Endothelial cell of umbilical vein (primary cell): ENCODE results near the gene CARD19. TPM values are rescaled to one million over a fixed set of nuclear protein-coding genes. Genes with fewer than 3 reads are reported as not detected.

Source experiments
- BruUV-seq: library from RNA; stranded (reverse); fragments of 400-500 nt; replicated peaks from 2 replicates; lab custom pipeline; 2021; lab: Mats Ljungman, UMichigan
- CTCF ChIA-PET: fragments of 300-600, 350-600 bp; sonication (Branson Sonifier 250); formaldehyde crosslinking; loops from one replicate; lab custom pipeline; 2021; ENCODE audit warnings: antibody characterized with exemption, inconsistent platforms; lab: Charles Lee
- POLR2A ChIA-PET: fragments of 300-600, 350-600 bp; sonication (Branson Sonifier 250); formaldehyde crosslinking; loops from one replicate; lab custom pipeline; 2021; ENCODE audit warnings: antibody characterized with exemption, inconsistent platforms; lab: Charles Lee
- DNase-seq: peaks from one replicate; pipeline ENCODE4 v3.0.0-alpha.2; 2011; ENCODE audit warnings: low read depth, low spot score
- FAIRE-seq: peaks from 2 replicates; lab custom pipeline; 2011; peaks lifted over from hg19 to GRCh38; lab: Jason Lieb, UNC
- H2AFZ ChIP-seq: 2 replicates; pipeline ENCODE4 v1.6.0; 2012; ENCODE audit warnings: low read depth, low read length, control low read depth, inconsistent platforms
- H3K27ac ChIP-seq: 2 replicates; pipeline ENCODE4 v1.5.1; 2011; ENCODE audit warnings: low read depth, mild to moderate bottlenecking, control low read depth, low read length, moderate library complexity; ENCODE audit not compliant: insufficient read depth
- H3K27me3 ChIP-seq, 2 experiments: 2 replicates each; pipeline versions ENCODE4 v1.6.0 to v1.6.1; 2011; ENCODE audit warnings: low read length in 2 of 2, mixed read lengths in 1 of 2; ENCODE audit not compliant: control insufficient read depth in 2 of 2, insufficient read depth in 2 of 2
- H3K36me3 ChIP-seq, 2 experiments: 2 replicates in 1 of 2; 3 replicates in 1 of 2; pipeline ENCODE4 v1.5.1; 2011; ENCODE audit warnings: low read length in 2 of 2, mild to moderate bottlenecking in 1 of 2, moderate library complexity in 1 of 2; ENCODE audit not compliant: control insufficient read depth in 2 of 2, insufficient read depth in 2 of 2; ENCODE audit errors: extremely low read depth in 1 of 2
- H3K4me1 ChIP-seq: 3 replicates; pipeline ENCODE4 v1.5.1; 2011; ENCODE audit warnings: mild to moderate bottlenecking, low read length; ENCODE audit not compliant: control insufficient read depth, insufficient read depth; ENCODE audit errors: extremely low read depth
- H3K4me2 ChIP-seq: 2 replicates; pipeline ENCODE4 v1.6.1; 2011; ENCODE audit warnings: low read length, control low read depth, mixed read lengths; ENCODE audit not compliant: insufficient read depth
- H3K4me3 ChIP-seq, 3 experiments: fragments of 200-600 bp in 1 of 3; sonication (generic), shearing (Covaris generic) in 1 of 3; replicated peaks in 1 of 3; 2 replicates each; pipeline ENCODE4 v1.5.1; 2011 to 2016; ENCODE audit warnings: control low read depth in 3 of 3, low read length in 3 of 3, mild to moderate bottlenecking in 2 of 3, inconsistent platforms in 1 of 3, low read depth in 1 of 3, moderate library complexity in 1 of 3; ENCODE audit not compliant: insufficient read depth in 1 of 3
- H3K79me2 ChIP-seq: 2 replicates; pipeline ENCODE4 v1.6.0; 2012; ENCODE audit warnings: low read length, inconsistent platforms; ENCODE audit not compliant: control insufficient read depth, insufficient read depth
- H3K9ac ChIP-seq: replicated peaks from 2 replicates; pipeline ENCODE3; 2011; ENCODE audit warnings: low read length, control low read depth; ENCODE audit not compliant: insufficient read depth; ENCODE audit errors: extremely low read depth
- H3K9me1 ChIP-seq: replicated peaks from 3 replicates; pipeline ENCODE4 v1.6.0; 2011; ENCODE audit warnings: mild to moderate bottlenecking, low read length; ENCODE audit not compliant: control insufficient read depth, insufficient read depth; ENCODE audit errors: extremely low read depth
- H3K9me3 ChIP-seq: replicated peaks from 2 replicates; pipeline ENCODE4 v1.5.1; 2012; ENCODE audit warnings: low read length, inconsistent platforms; ENCODE audit not compliant: control insufficient read depth, insufficient read depth
- H4K20me1 ChIP-seq: replicated peaks from 2 replicates; pipeline ENCODE3; 2011; ENCODE audit warnings: mild to moderate bottlenecking, low read length; ENCODE audit not compliant: control insufficient read depth, insufficient read depth; ENCODE audit errors: extremely low read depth
- EZH2 ChIP-seq: IDR thresholded peaks from 2 replicates; pipeline ENCODE4 v1.6.1; 2012; ENCODE audit warnings: borderline replicate concordance, low read depth, mild to moderate bottlenecking, moderate library complexity, low read length, inconsistent platforms; ENCODE audit not compliant: severe bottlenecking
- FOS ChIP-seq: IDR thresholded peaks from 2 replicates; pipeline ENCODE4 v1.6.1; 2011; ENCODE audit warnings: mild to moderate bottlenecking, low read length, moderate library complexity, borderline replicate concordance; ENCODE audit not compliant: insufficient read depth
- GATA2 ChIP-seq: IDR thresholded peaks from 2 replicates; pipeline ENCODE4 v1.7.0; 2011; ENCODE audit warnings: low read depth, mild to moderate bottlenecking, moderate library complexity, mixed read lengths, low read length; ENCODE audit not compliant: insufficient read length, insufficient read depth
- JUN ChIP-seq: IDR thresholded peaks from 2 replicates; pipeline ENCODE4 v1.6.1; 2011; ENCODE audit warnings: borderline replicate concordance, low read depth; ENCODE audit not compliant: insufficient read length, insufficient read depth
- MAX ChIP-seq: IDR thresholded peaks from 2 replicates; pipeline ENCODE4 v1.6.1; 2011; ENCODE audit not compliant: insufficient read depth, insufficient read length
- MYC ChIP-seq: IDR thresholded peaks from one replicate; pipeline ENCODE4 v1.6.1; 2011; ENCODE audit warnings: mild to moderate bottlenecking, low read depth, low read length
- POLR2A ChIP-seq: IDR thresholded peaks from 2 replicates; pipeline ENCODE4 v1.6.1; 2012; ENCODE audit warnings: low read depth, mild to moderate bottlenecking, control low read depth, low read length
- POLR2AphosphoS5 ChIP-seq: IDR thresholded peaks from 2 replicates; pipeline ENCODE4 v1.6.1; 2012; ENCODE audit warnings: low read depth, mild to moderate bottlenecking, control low read depth, low read length, moderate library complexity; ENCODE audit not compliant: insufficient read depth
- dilution Hi-C: fragments of 300-500 bp; cut with MboI; formaldehyde crosslinking; loops from one replicate; pipeline ENCODE4 v1.15.0; 2019; ENCODE audit warnings: low sequenced_read_pairs; ENCODE audit not compliant: extremely low pct_ligation_motif_present
- intact Hi-C: fragments of 100-400 bp; cut with micrococcal nuclease; formaldehyde crosslinking; loops from one replicate; pipeline ENCODE4 v1.10.0; 2022
- polyA plus RNA-seq, 4 experiments: library from polyadenylated mRNA; depleted of rRNA in 3 of 4; stranded (reverse) in 3 of 4; unstranded in 1 of 4; fragments of >200 nt; gene quantifications; 2 replicates each; pipeline versions ENCODE4 v1.2.1 to v1.2.3, GENCODE V29; 2011 to 2012; ENCODE audit warnings: missing spikeins in 1 of 4
- total RNA-seq: library from RNA; stranded (reverse); gene quantifications from 2 replicates; pipeline ENCODE4 v1.2.3, GENCODE V29; 2021

Gene CARD19
- total and polyA plus RNA-seq, 2 donors (not counting 3 experiments of a cell fraction or from before 2014, with no cell fraction given) = 45.7 to 148 TPM

DNA sequence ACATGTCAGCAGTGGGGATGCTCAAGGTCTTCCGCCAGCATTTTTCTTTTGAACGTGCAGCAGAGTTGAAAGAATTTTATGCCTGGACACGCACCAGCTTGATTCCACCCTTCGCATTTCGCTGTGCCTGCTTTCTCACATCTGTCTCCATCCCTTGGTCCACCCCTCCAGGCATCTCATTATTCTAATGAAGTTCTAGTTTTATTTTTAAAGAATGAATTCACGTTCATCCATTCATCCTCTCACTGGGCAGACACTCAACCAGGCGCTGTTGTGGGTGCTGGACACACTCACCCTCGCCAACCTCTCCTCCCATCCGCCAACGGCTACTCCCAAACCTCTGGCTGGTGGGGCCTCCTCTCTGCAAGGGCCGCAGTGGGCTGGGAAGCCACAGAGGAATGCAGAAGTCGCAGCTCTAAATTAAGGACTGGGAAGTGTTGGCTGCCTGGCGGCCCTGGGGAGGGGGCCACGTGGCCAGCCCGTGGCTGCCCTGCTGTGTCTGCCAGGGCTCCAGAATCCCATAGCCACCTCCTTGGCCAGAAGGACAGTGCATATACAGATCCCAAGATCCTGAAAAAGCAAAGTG, 30.8 kb upstream of the CARD19 start:
- no TSS peak for BruUV-seq
- DNase-seq (no peak), FAIRE-seq (no peak)
- ChIA-PET CTCF (interaction anchor here (1.7 kb wide), 1 partner anchor 16 kb away, joined by 5 read pairs; no protein-coding TSS in a partner anchor), POLR2A (no interaction called here)
- peaks cover 0 to 3% of the 10 kb centered on the region in 2 experiments for H3K27me3 ChIP-seq
- no peaks in the 10 kb centered on the region for H3K36me3 ChIP-seq
- no peak overlapping the region for H3K9ac ChIP-seq
- H3K4me2 ChIP-seq = no peak overlapping the region
- H3K79me2 ChIP-seq = no peaks in the 10 kb centered on the region
- intact Hi-C loops (no loop called here), dilution Hi-C loops (no loop called here)
- no peaks in the 10 kb centered on the region for H3K9me3 ChIP-seq
- H3K4me3 ChIP-seq = no peak overlapping the region
- no peaks in the 10 kb centered on the region for H3K4me1 ChIP-seq
- no peaks in the 10 kb centered on the region for H4K20me1 ChIP-seq
- no peaks in the 10 kb centered on the region for H3K9me1 ChIP-seq
- TF ChIP-seq POLR2AphosphoS5 (no peak), POLR2A (no peak), MAX (no peak), MYC (no peak)
- H2AFZ ChIP-seq = no peak overlapping the region
- no peak overlapping the region for H3K27ac ChIP-seq

GRCh38 chr9:93066978-93067603, 28.9 kb upstream of the CARD19 start:
- BruUV-seq = no TSS peak
- no peak for TF ChIP-seq EZH2
- no peak for TF ChIP-seq POLR2A
- no peak for TF ChIP-seq JUN
- no peak for TF ChIP-seq GATA2
- no peak for TF ChIP-seq MAX
- TF ChIP-seq POLR2AphosphoS5 = no peak
- TF ChIP-seq FOS = no peak
- TF ChIP-seq MYC = no peak
- DNase-seq (no peak), FAIRE-seq (no peak)
- H3K36me3 ChIP-seq = no peaks in the 10 kb centered on the region
- H3K4me3 ChIP-seq = no peak overlapping the region
- H3K27me3 ChIP-seq = peaks cover 0 to 3% of the 10 kb centered on the region in 2 experiments
- no peak overlapping the region for H3K9ac ChIP-seq
- intact Hi-C loops (no loop called here), dilution Hi-C loops (no loop called here)
- H3K27ac ChIP-seq = no peak overlapping the region
- ChIA-PET POLR2A (no interaction called here), CTCF (interaction anchor here (1.1 to 1.3 kb wide), 2 partner anchors 15 to 63 kb away, joined by 3 read pairs; no protein-coding TSS in a partner anchor)
- H4K20me1 ChIP-seq = no peaks in the 10 kb centered on the region
- H3K79me2 ChIP-seq = no peaks in the 10 kb centered on the region
- H2AFZ ChIP-seq = no peak overlapping the region
- no peaks in the 10 kb centered on the region for H3K9me1 ChIP-seq
- no peaks in the 10 kb centered on the region for H3K9me3 ChIP-seq
- H3K4me1 ChIP-seq = no peaks in the 10 kb centered on the region
- H3K4me2 ChIP-seq = no peak overlapping the region
